HCT116 (cell line): ENCODE data around the gene MBOAT1. TPM values are rescaled to one million over a fixed set of nuclear protein-coding genes. Genes with fewer than 3 reads are reported as not detected.
A peak's percentile ranks its signal among the peaks of the same experiment; 100 is the strongest.

ENCODE experiments used
- ATAC-seq: fragments of 200-7000 bp; cut with Tn5 transposase; 2 replicates; pipeline ENCODE4 v1.9.1; 2020; ENCODE audit warnings: mild to moderate bottlenecking, moderate library complexity
- BruUV-seq: library from RNA; stranded (reverse); fragments of 400-500 nt; replicated peaks from 2 replicates; lab custom pipeline; 2021; lab: Mats Ljungman, UMichigan
- CTCF ChIA-PET: fragments of 300-600 bp; sonication (Branson Sonifier 250); formaldehyde crosslinking; loops from one replicate; lab custom pipeline; 2021; ENCODE audit warnings: antibody characterized with exemption; lab: Charles Lee
- POLR2A ChIA-PET: fragments of 300-600, 350-600 bp; sonication (Branson Sonifier 250); formaldehyde crosslinking; loops from one replicate; lab custom pipeline; 2021; ENCODE audit warnings: antibody characterized with exemption; lab: Charles Lee
- RAD21 ChIA-PET, 2 experiments: fragments of 300-600 bp; sonication (Branson Sonifier 250); formaldehyde crosslinking; loops; one replicate each; lab custom pipeline; 2023; ENCODE audit warnings: low total read pairs in 2 of 2; ENCODE audit not compliant: uncharacterized antibody in 2 of 2, unreplicated experiment in 2 of 2, low non-redundant PET in 1 of 2; lab: Charles Lee
- DNase-seq: peaks from one replicate; pipeline ENCODE4 v3.0.0-alpha.2; 2010; ENCODE audit warnings: low read depth, low spot score
- H2AFZ ChIP-seq: fragments of 200-600 bp; shearing (Covaris generic), sonication (generic); 2 replicates; pipeline ENCODE4 v1.6.1; 2017; ENCODE audit warnings: low read depth, mixed run types, mixed read lengths, antibody characterized with exemption, low read length; ENCODE audit not compliant: poor library complexity, severe bottlenecking
- H3K27ac ChIP-seq: 2 replicates; pipeline ENCODE4 v1.5.1; 2012; ENCODE audit warnings: low read depth, low read length
- H3K27me3 ChIP-seq: fragments of 200-600 bp; sonication (generic); 2 replicates; pipeline ENCODE4 v1.6.1; 2016; ENCODE audit warnings: mixed run types, low read length, mixed read lengths; ENCODE audit not compliant: insufficient read depth
- H3K36me3 ChIP-seq, 2 experiments: fragments of 200-500 bp in 1 of 2; fragments of 200-600 bp in 1 of 2; sonication (Bioruptor generic) in 1 of 2; sonication (generic) in 1 of 2; 2 replicates each; pipeline versions ENCODE4 v1.5.1 to v1.6.1; 2014 to 2016; ENCODE audit warnings: low read length in 2 of 2, inconsistent platforms in 1 of 2, mixed read lengths in 1 of 2, mixed run types in 1 of 2; ENCODE audit not compliant: insufficient read depth in 2 of 2, control insufficient read depth in 1 of 2
- H3K4me1 ChIP-seq, 2 experiments: fragments of 200-600 bp in 1 of 2; sonication (generic) in 1 of 2; 2 replicates each; pipeline versions ENCODE4 v1.5.1 to v1.6.1; 2012 to 2017; ENCODE audit warnings: low read length in 2 of 2, inconsistent platforms in 1 of 2, mild to moderate bottlenecking in 1 of 2, mixed read lengths in 1 of 2, mixed run types in 1 of 2, moderate library complexity in 1 of 2; ENCODE audit not compliant: insufficient read depth in 2 of 2, control insufficient read depth in 1 of 2
- H3K4me2 ChIP-seq: fragments of 200-600 bp; sonication (generic); 2 replicates; pipeline ENCODE4 v1.6.1; 2017; ENCODE audit warnings: mixed run types, low read length, mixed read lengths
- H3K4me3 ChIP-seq, 2 experiments: fragments of 200-600 bp in 1 of 2; sonication (generic) in 1 of 2; replicated peaks in 1 of 2; 2 replicates each; pipeline ENCODE4 v1.5.1; 2011 to 2016; ENCODE audit warnings: low read length in 2 of 2, control low read depth in 1 of 2, low read depth in 1 of 2, mild to moderate bottlenecking in 1 of 2, mixed read lengths in 1 of 2, mixed run types in 1 of 2
- H3K79me2 ChIP-seq: fragments of 200-600 bp; sonication (generic); 2 replicates; pipeline ENCODE4 v1.6.1; 2017; ENCODE audit warnings: mild to moderate bottlenecking, mixed run types, low read length, moderate library complexity, mixed read lengths; ENCODE audit not compliant: insufficient read depth
- H3K9ac ChIP-seq: fragments of 200-600 bp; sonication (generic); 2 replicates; pipeline ENCODE4 v1.6.1; 2016; ENCODE audit warnings: low read length, mixed read lengths
- H3K9me2 ChIP-seq: fragments of 200-600 bp; sonication (generic), shearing (Covaris generic); 2 replicates; pipeline ENCODE4 v1.6.1; 2017; ENCODE audit warnings: mixed run types, mild to moderate bottlenecking, moderate library complexity; ENCODE audit not compliant: insufficient read depth
- H3K9me3 ChIP-seq, 2 experiments: fragments of 200-500 bp in 1 of 2; fragments of 200-600 bp in 1 of 2; sonication (Bioruptor generic) in 1 of 2; sonication (generic) in 1 of 2; 2 replicates each; pipeline ENCODE4 v1.6.1; 2014 to 2017; ENCODE audit warnings: low read length in 2 of 2, mixed read lengths in 2 of 2, inconsistent platforms in 1 of 2, low read depth in 1 of 2, mild to moderate bottlenecking in 1 of 2, mixed run types in 1 of 2, moderate library complexity in 1 of 2; ENCODE audit not compliant: control insufficient read depth in 1 of 2, insufficient read depth in 1 of 2
- H4K20me1 ChIP-seq: fragments of 200-600 bp; sonication (generic), shearing (Covaris generic); 2 replicates; pipeline ENCODE4 v1.6.1; 2017; ENCODE audit warnings: mixed run types, mild to moderate bottlenecking, moderate library complexity; ENCODE audit not compliant: insufficient read depth
- CBX3 ChIP-seq: IDR thresholded peaks from 2 replicates; pipeline ENCODE4 v1.6.1; 2012; ENCODE audit warnings: low read depth
- CEBPB ChIP-seq: IDR thresholded peaks from 2 replicates; pipeline ENCODE4 v1.6.1; 2012; ENCODE audit warnings: low read depth
- EZH2 ChIP-seq: fragments of 200-600 bp; sonication (generic); IDR thresholded peaks from 2 replicates; pipeline ENCODE4 v1.6.1; 2017; ENCODE audit warnings: antibody characterized with exemption, mixed run types
- MAX ChIP-seq: IDR thresholded peaks from 2 replicates; pipeline ENCODE4 v1.6.1; 2012
- POLR2A ChIP-seq: IDR thresholded peaks from 2 replicates; pipeline ENCODE4 v1.7.0; 2011; ENCODE audit warnings: borderline replicate concordance; ENCODE audit not compliant: insufficient read depth, insufficient read length; ENCODE audit errors: extremely low read depth
- RAD21 ChIP-seq: IDR thresholded peaks from 2 replicates; pipeline ENCODE4 v1.6.1; 2012; ENCODE audit warnings: low read depth, mild to moderate bottlenecking
- YY1 ChIP-seq: IDR thresholded peaks from 2 replicates; pipeline ENCODE4 v1.6.1; 2011; ENCODE audit warnings: low read length, low read depth, moderate library complexity, mild to moderate bottlenecking; ENCODE audit not compliant: insufficient replicate concordance; ENCODE audit errors: extremely low read depth
- ZBTB33 ChIP-seq: IDR thresholded peaks from 2 replicates; pipeline ENCODE4 v1.6.1; 2011; ENCODE audit warnings: mild to moderate bottlenecking, low read length, moderate library complexity; ENCODE audit not compliant: insufficient replicate concordance; ENCODE audit errors: extremely low read depth
- intact Hi-C: fragments of 100-400 bp; cut with micrococcal nuclease; formaldehyde crosslinking; loops from 2 replicates; pipeline ENCODE4 v1.10.0; 2022
- total RNA-seq: library from RNA; stranded (reverse); gene quantifications from one replicate; pipeline ENCODE4 v1.2.1, GENCODE V29; 2021; ENCODE audit not compliant: unreplicated experiment

The MBOAT1 gene
- total RNA-seq, 1 experiment from 2014 or later, result 11.7 TPM

- ChIA-PET CTCF (interaction anchor here (0.5 kb wide), 1 partner anchor 42 kb away, joined by 3 read pairs; no protein-coding TSS in a partner anchor), RAD21 (no interaction called here), POLR2A (interaction anchor here (0.8 to 1.6 kb wide), 2 partner anchors 8 to 17 kb away, joined by 3 to 4 read pairs; no protein-coding TSS in a partner anchor)
- peaks cover 0 to 6% of the 10 kb centered on the region in 2 experiments; a peak in 1 of 4 replicates for H3K4me1 ChIP-seq
- H4K20me1 ChIP-seq, result no peaks in the 10 kb centered on the region
- no peak for ATAC-seq
- H3K27me3 ChIP-seq, result no peaks in the 10 kb centered on the region
- BruUV-seq, result no TSS peak
- no peak overlapping the region for H3K4me2 ChIP-seq
- no peak overlapping the region for H2AFZ ChIP-seq
- no peaks in the 10 kb centered on the region for H3K9me2 ChIP-seq
- H3K4me3 ChIP-seq, result no peak overlapping the region
- no peaks in the 10 kb centered on the region for H3K36me3 ChIP-seq
- intact Hi-C loops, result no loop called here
- H3K9me3 ChIP-seq, result no peaks in the 10 kb centered on the region
- no peak overlapping the region for H3K27ac ChIP-seq
- no peak overlapping the region for H3K9ac ChIP-seq
- TF ChIP-seq RAD21 (no peak), EZH2 (no peak), YY1 (no peak), ZBTB33 (no peak), CBX3 (no peak), CEBPB (no peak), POLR2A (peak; percentile 54)
- no peak for DNase-seq
- H3K79me2 ChIP-seq, result no peaks in the 10 kb centered on the region
These were observed 31.0 kb upstream of the MBOAT1 start for GRCh38 chr6:20243288-20243687.

- Histone ChIP-seq H3K36me3 (no peaks in the 10 kb centered on the region), H4K20me1 (no peaks in the 10 kb centered on the region), H3K79me2 (no peaks in the 10 kb centered on the region), H3K9me2 (no peaks in the 10 kb centered on the region), H3K4me2 (no peak overlapping the region), H3K27me3 (no peaks in the 10 kb centered on the region), H3K9me3 (no peaks in the 10 kb centered on the region), H3K4me3 (no peak overlapping the region), H3K4me1 (peaks cover 3 to 14% of the 10 kb centered on the region in 2 experiments; a peak in 3 of 4 replicates), H3K27ac (no peak overlapping the region), H2AFZ (no peak overlapping the region), H3K9ac (no peak overlapping the region)
- DNase-seq (no peak), ATAC-seq (no peak)
- ChIA-PET POLR2A (interaction anchor here (0.6 to 0.8 kb wide), 2 partner anchors 18 to 63 kb away, joined by 3 read pairs; no protein-coding TSS in a partner anchor), RAD21 (no interaction called here), CTCF (no interaction called here)
- TF ChIP-seq MAX, result no peak
- no TSS peak for BruUV-seq
- intact Hi-C loops, result no loop called here
These were observed 30.1 kb upstream of the MBOAT1 start for GRCh38 chr6:20242397-20242796.
